DMS153 treated with DMSO at 0.1 percent for 48 hours (cell line): Measurements from ENCODE around the gene CCL13.

Experiments
- DNase-seq: peaks from one replicate; lab custom pipeline; 2025; ENCODE audit not compliant: unreplicated experiment; lab: John Stamatoyannopoulos, UW

Gene CCL13

DNA sequence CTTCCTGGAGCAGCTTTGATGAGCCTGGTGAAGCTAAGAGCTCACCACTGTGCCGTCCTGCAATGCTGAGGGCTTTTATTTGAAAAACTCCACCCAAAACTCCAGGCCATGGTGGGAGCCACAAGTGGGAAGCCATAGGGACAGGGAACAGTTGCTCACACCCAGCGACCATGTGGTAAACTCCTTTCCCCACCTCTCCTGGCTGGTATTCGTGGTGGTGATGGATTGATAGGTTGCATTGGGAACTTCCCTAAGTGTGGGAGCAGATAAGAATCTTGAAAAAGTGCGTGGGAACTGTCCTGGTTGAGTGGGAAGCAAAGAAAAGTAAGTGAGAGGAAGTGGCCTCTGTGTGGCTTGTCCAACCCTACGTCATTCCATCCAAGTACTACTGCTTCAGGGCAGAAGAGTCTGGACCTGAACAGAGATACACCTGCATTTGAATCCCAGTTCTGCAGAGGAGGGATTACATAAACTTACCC, 6.9 kb downstream of the CCL13 start, which contains the start of gene CCL1:
Gene CCL1 (minus strand): TSS at position 51 of the 479 bp plus-strand sequence. CDS start 72 bp downstream, outside the sequence.
- DNase-seq: no peak

- no peak for DNase-seq
Measured at GRCh38 chr17:34364751-34365150, 8.5 kb downstream of the CCL13 start.

- DNase-seq: no peak
Measured at GRCh38 chr17:34365340-34365739, 9.1 kb downstream of the CCL13 start.

GRCh38 chr17:34366010-34366409, 9.7 kb downstream of the CCL13 start:
- no peak for DNase-seq

DNA sequence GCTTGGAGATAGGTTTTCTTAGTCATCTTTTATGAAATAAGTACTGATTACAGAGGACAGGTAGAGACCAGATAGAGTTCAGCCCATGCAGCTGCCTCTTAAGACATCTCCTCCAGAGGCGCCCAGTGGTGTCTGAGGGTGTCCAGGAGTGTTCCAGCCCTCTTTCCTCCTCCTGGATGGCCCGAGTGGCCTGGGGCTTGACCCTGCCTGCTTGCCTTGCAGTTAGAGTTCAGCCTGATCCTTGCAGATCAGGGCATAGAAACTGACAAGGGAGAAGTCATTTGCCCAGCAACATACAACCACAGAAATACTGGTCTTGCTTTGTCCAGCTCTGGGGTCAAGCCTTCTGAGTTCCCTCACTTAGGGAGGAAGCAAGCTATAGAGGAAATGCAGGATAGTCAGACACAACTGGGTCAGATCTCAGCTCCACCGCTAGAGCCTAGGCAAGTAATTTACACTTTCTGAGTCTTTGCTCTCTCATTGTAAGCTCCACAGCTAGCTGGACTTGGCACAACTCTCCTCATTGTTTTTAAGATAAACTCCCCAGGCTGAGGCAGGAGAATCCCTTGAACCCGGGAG, 10.3 kb downstream of the CCL13 start:
- DNase-seq: no peak

DNA sequence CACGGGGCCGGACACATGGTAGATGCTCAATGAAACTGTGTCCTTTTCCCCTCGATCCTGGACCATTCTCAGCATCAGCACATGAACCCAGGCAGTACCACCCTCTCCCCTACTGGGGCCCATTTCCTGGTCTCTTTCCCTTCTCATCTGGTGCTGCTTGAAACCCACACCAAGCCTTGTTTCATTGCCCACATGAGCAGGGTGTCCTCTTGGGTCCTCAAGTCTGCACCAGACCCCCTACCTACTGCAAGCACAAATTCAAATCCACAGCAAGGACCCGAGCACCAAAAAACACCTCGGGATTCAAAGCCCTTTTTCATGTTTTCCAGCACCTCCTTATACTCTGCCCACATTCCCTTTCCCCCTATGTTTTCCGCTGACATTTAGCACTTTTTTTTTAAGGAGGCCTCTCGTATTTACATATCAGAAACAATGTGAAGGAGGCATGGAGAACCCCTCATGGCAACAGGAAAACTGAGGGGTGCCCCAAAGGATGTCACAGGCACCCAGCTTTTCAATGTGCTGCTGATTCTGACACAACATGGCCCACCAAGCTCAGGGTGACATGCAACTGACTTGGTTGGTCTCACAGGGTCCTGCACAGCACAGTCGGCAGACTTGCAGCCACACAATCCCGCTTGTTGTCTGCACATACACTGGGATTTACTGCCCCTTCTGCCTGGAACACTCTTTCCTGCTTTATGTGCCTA, 11.4 kb downstream of the CCL13 start:
- no peak for DNase-seq

DNA sequence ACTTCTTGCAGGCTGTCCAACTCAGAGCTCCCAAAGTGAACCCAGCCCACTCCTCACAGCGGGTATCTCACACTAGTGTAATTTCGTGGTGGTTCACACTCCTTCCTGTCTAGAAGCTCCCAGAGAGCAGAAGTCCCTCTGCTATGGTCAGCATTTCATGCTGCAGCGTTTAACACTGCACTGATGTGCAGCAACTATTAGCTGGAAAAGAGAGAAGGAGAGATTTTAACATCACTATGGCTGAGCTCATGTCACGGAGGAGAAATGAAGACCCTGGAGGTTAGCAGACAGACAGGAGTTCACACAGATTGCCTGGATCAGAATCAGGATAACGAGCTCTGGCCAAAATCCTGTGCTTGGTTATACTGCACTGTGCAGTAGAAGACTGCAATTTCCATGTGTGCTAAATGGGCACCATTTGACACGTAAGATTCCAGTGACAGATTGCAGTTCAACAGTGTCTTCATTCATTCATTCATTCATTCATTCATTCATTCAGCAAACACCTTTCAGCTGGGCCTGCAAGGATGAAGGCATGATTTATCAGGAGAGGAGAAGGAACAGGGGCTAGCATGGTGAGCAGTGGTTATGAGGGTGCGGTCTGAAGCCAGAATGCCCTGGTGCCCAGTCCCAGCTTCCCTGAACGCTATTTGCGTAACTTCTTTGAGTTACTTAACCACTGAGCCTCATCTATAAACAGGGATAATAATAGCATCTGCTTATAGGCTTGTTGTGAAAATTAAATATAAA, 12.1 kb downstream of the CCL13 start:
- DNase-seq: no peak

- no peak for DNase-seq
Measured at GRCh38 chr17:34368946-34369500, 12.7 kb downstream of the CCL13 start.

DNA sequence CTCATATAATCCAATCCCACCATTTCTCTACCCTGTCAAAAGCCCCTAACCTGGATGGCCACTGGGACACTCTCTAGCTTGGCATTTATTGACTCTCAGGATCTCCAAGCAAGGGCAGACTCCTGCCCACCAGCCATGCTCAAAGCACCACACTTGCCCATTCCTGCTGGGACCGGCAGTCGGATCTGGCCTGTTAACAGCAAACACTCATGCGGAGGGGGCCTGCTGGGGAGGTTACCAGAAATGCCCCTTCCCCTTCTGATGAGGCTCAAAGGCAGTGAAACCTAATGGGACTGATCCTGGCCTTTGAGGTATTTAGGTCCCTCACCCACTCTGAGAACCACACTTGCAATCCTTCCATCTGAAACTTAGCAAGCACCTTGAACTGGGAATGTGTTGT, 13.3 kb downstream of the CCL13 start:
- DNase-seq: no peak

DNA sequence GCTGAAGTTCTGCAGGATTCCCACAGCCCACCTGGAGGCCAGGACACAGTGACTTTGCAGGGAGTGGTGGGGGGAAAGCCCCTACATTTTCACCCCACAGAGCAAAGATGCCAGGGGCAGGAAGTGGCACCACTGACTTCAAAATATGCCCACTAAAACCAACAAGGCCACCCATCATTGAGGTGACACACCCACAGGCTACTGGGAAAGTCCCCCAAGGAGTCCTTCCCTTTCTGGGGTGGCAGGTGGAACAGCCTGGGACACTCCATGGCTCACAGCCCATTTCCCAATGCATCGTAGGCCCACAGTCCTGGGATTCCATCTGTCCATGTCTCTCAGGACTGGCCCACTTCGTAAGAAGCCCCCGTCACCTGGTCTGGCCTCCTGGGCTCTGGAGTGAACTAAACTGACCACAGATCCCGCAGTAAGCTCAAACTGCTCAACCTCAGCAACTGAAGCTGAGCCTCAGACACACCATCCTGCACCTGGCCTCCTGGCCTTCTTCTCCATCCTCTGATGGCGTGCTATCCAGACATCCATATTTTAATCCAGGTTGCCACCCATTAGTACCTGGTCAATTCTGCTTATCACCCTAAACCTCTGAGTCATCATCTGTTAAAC, 14.2 kb downstream of the CCL13 start:
- DNase-seq: no peak

- no peak for DNase-seq
Measured at GRCh38 chr17:34370997-34371395, 14.7 kb downstream of the CCL13 start.

- DNase-seq: no peak
Measured at GRCh38 chr17:34371405-34372100, 15.3 kb downstream of the CCL13 start.

DNA sequence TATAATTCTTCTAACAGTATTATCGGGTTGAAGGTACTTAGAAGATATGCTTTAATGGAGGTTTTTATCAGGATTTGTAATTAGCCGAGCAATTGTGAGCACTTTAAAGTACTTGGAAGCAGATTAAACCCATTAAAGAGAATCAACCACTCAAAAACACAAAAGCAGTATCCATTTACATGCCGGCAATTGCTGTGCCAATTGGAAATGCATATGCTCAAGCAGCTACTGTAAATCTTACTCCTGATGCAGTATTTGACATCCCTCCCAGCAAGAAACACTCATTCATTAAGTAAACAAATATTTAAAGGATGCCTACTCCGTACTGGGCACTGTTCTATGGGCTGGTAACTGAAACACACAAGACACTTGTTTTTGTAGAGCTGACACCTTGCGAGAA, 18.2 kb downstream of the CCL13 start:
- DNase-seq: peak; percentile 71

DNA sequence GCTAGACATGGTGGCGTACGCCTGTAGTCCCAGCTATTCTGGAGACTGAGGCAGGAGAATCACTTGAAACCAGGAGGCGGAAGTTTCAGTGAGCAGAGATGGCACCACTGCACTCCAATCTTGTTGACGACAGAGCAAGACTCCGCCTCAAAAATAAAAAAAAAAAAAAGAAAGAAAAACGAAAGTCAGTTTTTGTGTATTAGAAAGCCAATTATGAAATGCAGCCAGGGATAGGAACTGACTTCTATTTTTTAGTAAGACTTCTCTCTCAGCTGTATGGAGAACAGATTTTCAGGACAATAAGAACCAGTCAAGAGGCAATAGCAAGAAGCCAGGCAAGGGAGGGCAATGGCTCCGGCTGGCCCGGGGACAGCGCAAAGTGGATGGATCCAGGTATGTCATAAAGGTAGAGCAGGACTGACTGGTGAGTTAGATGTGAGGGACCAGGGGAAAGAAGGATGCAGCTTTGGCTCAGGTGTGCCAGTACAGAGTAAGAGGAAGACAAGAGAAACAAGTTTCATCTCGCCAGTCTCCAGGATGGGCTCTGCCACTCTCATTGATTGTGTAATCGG, 19.2 kb downstream of the CCL13 start:
- no peak for DNase-seq

DNA sequence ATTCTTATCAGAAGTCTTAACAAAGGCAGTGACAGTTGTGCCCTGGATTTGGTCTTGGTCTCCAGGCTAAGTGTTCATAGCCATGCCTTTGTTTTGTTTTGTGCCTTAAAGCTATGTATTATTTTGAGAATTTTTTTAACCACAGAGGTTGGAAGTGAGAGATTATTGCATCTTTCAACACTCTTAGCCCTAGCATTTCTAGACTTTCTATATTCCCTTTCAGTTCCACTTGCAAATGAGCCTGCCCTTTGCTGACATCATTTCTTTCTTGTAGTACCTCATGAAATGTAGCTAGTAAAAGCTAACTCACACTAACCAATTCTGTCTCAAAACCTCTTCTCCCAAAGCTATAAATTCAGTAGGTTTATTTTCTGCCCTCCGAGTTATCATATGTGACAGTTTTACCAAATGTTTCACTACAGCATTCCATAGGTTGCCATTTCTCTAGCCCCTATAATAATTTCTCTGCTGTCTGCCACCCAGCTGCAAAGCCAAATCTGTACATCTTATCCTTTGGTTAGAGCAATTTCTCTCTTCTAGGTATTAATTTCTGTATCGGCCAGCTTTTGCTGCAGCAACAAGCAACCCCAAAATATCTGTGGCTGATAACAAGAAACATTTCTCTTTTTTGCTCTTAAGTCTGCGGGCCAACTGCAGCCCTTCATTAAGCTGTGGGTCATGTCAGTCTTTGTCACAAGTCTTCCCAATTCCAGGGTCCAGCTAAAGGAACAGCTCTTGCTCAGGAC, 21.0 kb downstream of the CCL13 start:
- no peak for DNase-seq

DNA sequence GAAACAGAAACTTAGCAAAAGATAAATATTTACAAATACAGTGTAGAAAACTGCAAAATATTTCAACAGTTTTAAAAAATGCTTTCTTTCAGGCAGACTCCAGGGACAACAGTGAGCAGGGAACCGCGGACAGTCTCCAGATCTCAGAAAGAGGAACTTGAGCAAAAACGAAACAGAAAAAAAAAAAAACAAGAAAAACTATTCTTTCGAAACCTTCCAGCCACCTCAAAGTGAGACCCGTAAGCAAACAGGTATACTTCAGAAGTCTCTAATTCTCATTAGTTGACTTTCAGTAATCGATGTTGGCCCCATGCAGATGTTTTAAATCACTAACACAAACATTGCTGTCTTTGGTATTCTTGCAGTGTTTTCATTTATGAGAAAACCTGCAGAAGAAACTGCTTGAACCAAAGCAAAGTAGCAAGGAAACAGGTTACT, 22.4 kb downstream of the CCL13 start:
- no peak for DNase-seq

DNA sequence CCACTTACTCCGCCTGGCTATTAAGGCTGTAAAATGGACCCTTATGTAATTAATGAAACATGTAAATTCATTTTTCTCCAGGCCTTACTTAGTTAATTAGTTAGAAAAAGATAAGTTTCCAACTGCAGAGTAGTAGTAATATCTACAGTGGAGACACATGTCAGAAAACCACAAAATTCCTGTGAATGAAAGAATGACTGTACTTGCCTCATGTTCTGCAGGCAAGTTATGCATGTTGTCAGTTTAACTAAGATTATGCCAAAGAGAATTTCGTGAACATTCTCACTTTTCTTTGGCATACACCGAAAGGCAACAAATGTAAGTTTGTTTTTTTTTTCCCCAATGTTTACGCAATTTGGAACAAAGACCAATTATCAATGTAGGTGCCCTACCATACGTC, 23.6 kb downstream of the CCL13 start:
- no peak for DNase-seq

GRCh38 chr17:34382621-34383124, 26.4 kb downstream of the CCL13 start:
- DNase-seq: no peak

DNA sequence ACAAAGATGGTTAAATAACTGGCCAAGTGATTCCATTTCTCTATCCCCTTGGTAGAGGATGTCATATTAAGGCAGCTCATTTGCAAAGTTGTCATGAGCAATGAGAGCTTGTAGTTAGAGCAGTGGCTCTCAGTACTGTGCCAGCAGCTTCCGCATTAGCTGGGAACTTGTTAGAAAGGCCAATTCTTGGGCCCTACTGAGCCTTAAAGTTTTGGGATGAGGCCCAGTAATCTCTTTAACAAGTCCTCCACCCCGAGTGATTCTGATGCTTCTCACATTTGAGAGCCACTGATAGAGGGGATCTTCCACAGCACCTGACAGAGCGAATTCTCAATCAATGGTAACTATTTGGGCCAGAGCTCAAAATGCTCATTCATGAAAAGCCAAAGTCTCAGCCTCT, 26.9 kb downstream of the CCL13 start:
- DNase-seq: no peak
